ENCODE results near the gene LTB4R2. TPM values are rescaled to one million over a fixed set of nuclear protein-coding genes. Genes with fewer than 3 reads are reported as not detected.

LTB4R2 gene
- total RNA-seq, 8 experiments from 2014 or later: 1.3 to 14.6 (median 2.3) TPM

Other genes starting within 250 kb of the LTB4R2 start
- gene CPNE6, start 238.6 kb upstream of the LTB4R2 start, total RNA-seq: 1 to 10 TPM in 4 of 8 experiments, under 1 TPM in 4; 0.54 to 3.3 (median 1.2) TPM
- gene PCK2, start 215.8 kb upstream of the LTB4R2 start, total RNA-seq: 10 to 100 TPM in 7 of 8 experiments, 1 to 10 TPM in 1; 7.6 to 66.5 (median 33.2) TPM
- 10 to 100 TPM; 43.1 to 80.7 (median 52.6) TPM for gene DCAF11, start 195.4 kb upstream of the LTB4R2 start, total RNA-seq
- 1 to 10 TPM; 1.1 to 2.6 (median 2.1) TPM for gene NRL, start 195.2 kb upstream of the LTB4R2 start, total RNA-seq
- gene FITM1, start 179.5 kb upstream of the LTB4R2 start, total RNA-seq: 1 to 10 TPM in 2 of 8 experiments, under 1 TPM in 5, not detected in 1; 0.27 to 2.2 (median 0.83) TPM
- gene PSME1, start 173.9 kb upstream of the LTB4R2 start, total RNA-seq: 100 to 1,000 TPM in 4 of 8 experiments, 10 to 100 TPM in 4; 40.1 to 318 (median 102) TPM
- gene EMC9, start 168.5 kb upstream of the LTB4R2 start, total RNA-seq: 10 to 100 TPM; 16.7 to 41.2 (median 26.0) TPM
- gene PSME2, start 163.5 kb upstream of the LTB4R2 start, total RNA-seq: 100 to 1,000 TPM in 5 of 8 experiments, 10 to 100 TPM in 3; 77.2 to 504 (median 129) TPM
- 10 to 100 TPM; 35.0 to 79.5 (median 46.3) TPM for gene RNF31, start 162.6 kb upstream of the LTB4R2 start, total RNA-seq
- 100 to 1,000 TPM in 2 of 8 experiments, 10 to 100 TPM in 4, 1 to 10 TPM in 2; 6.6 to 151 (median 34.7) TPM for gene IRF9, start 148.9 kb upstream of the LTB4R2 start, total RNA-seq
- gene REC8, start 138.1 kb upstream of the LTB4R2 start, total RNA-seq: 10 to 100 TPM in 6 of 8 experiments, 1 to 10 TPM in 2; 2.6 to 41.2 (median 23.5) TPM
- 10 to 100 TPM; 17.4 to 90.0 (median 39.8) TPM for gene IPO4, start 121.3 kb upstream of the LTB4R2 start, total RNA-seq
- 10 to 100 TPM; 17.6 to 53.1 (median 30.8) TPM for gene TM9SF1, start 114.7 kb upstream of the LTB4R2 start, total RNA-seq
- gene TSSK4, start 104.4 kb upstream of the LTB4R2 start, total RNA-seq: 10 to 100 TPM in 1 of 8 experiments, 1 to 10 TPM in 7; 1.8 to 10.1 (median 3.4) TPM
- gene CHMP4A, start 96.7 kb upstream of the LTB4R2 start, total RNA-seq: 10 to 100 TPM; 48.4 to 76.0 (median 55.8) TPM
- gene MDP1, start 94.1 kb upstream of the LTB4R2 start, total RNA-seq: 10 to 100 TPM; 12.1 to 38.8 (median 27.0) TPM
- gene NEDD8, start 77.8 kb upstream of the LTB4R2 start, total RNA-seq: 100 to 1,000 TPM; 180 to 362 (median 267) TPM
- gene GMPR2, start 77.2 kb upstream of the LTB4R2 start, total RNA-seq: 10 to 100 TPM; 46.7 to 87.8 (median 69.0) TPM
- gene TINF2, start 67.5 kb upstream of the LTB4R2 start, total RNA-seq: 10 to 100 TPM; 33.4 to 54.3 (median 44.4) TPM
- 1 to 10 TPM in 7 of 8 experiments, under 1 TPM in 1; 0.92 to 4.7 (median 2.1) TPM for gene TGM1, start 47.0 kb upstream of the LTB4R2 start, total RNA-seq
- gene RABGGTA, start 38.5 kb upstream of the LTB4R2 start, total RNA-seq: 10 to 100 TPM; 13.3 to 28.0 (median 19.6) TPM
- gene DHRS1, start 10.4 kb upstream of the LTB4R2 start, total RNA-seq: 10 to 100 TPM; 11.4 to 26.5 (median 16.4) TPM
- 10 to 100 TPM; 13.5 to 32.8 (median 16.6) TPM for gene NOP9, start 10.3 kb upstream of the LTB4R2 start, total RNA-seq
- 1 to 10 TPM in 1 of 8 experiments, under 1 TPM in 2, not detected in 5; 0.32 to 1.6 (median 0.40) TPM for gene CIDEB, start 2.2 kb upstream of the LTB4R2 start, total RNA-seq
- gene LTB4R, start 1.4 kb downstream of the LTB4R2 start, total RNA-seq: 10 to 100 TPM in 1 of 8 experiments, 1 to 10 TPM in 6, under 1 TPM in 1; 0.92 to 13.6 (median 2.1) TPM
- 1 to 10 TPM in 4 of 8 experiments, under 1 TPM in 4; 0.43 to 3.7 (median 1.2) TPM for gene ADCY4, start 24.9 kb downstream of the LTB4R2 start, total RNA-seq
- gene RIPK3, start 29.9 kb downstream of the LTB4R2 start, total RNA-seq: 1 to 10 TPM in 3 of 8 experiments, under 1 TPM in 2, not detected in 3; 0.29 to 7.9 (median 1.3) TPM
- 100 to 1,000 TPM in 3 of 8 experiments, 10 to 100 TPM in 2, 1 to 10 TPM in 3; 5.1 to 345 (median 13.4) TPM for gene NFATC4, start 58.0 kb downstream of the LTB4R2 start, total RNA-seq
- 10 to 100 TPM in 3 of 8 experiments, 1 to 10 TPM in 5; 2.1 to 78.7 (median 6.3) TPM for gene NYNRIN, start 88.9 kb downstream of the LTB4R2 start, total RNA-seq
- 1 to 10 TPM in 4 of 8 experiments, under 1 TPM in 4; 0.16 to 7.9 (median 1.1) TPM for gene CBLN3, start 119.5 kb downstream of the LTB4R2 start, total RNA-seq
- 10 to 100 TPM in 7 of 8 experiments, 1 to 10 TPM in 1; 8.5 to 59.9 (median 17.4) TPM for gene KHNYN, start 119.8 kb downstream of the LTB4R2 start, total RNA-seq
- gene SDR39U1, start 132.6 kb downstream of the LTB4R2 start, total RNA-seq: 10 to 100 TPM; 34.6 to 72.5 (median 55.1) TPM
- 1 to 10 TPM in 3 of 8 experiments, under 1 TPM in 2, not detected in 3; 0.21 to 8.3 (median 3.0) TPM for gene CMA1, start 198.1 kb downstream of the LTB4R2 start, total RNA-seq

Data from motor neuron (in vitro differentiated cells).